ENCODE measurements around the gene INPP5E.

GRCh38 chr9:136470792-136471469, 31.3 kb upstream of the INPP5E start:
- TF ChIP-seq CTCF (tag by site-specific recombination; IDR thresholded peaks at IDR 0.05), result no peak
- no peak for TF ChIP-seq PATZ1 (tag by site-specific recombination; IDR thresholded peaks at IDR 0.05)
- no peak for TF ChIP-seq SETDB1 (IDR thresholded peaks at IDR 0.05; ENCODE audit: insufficient read length, low read length)
- TF ChIP-seq ZNF394 (tag by site-specific recombination; IDR thresholded peaks at IDR 0.05; ENCODE audit: borderline replicate concordance), result no peak
- no peak for TF ChIP-seq ZSCAN5A (tag by site-specific recombination; IDR thresholded peaks at IDR 0.05)
- no peak for TF ChIP-seq ZNF560 (tag by site-specific recombination; IDR thresholded peaks at IDR 0.05; ENCODE audit: borderline replicate concordance)
- no peak for TF ChIP-seq ZNF704 (tag by site-specific recombination; IDR thresholded peaks at IDR 0.05)
- TF ChIP-seq SCRT1 (tag by site-specific recombination; IDR thresholded peaks at IDR 0.05; ENCODE audit: borderline replicate concordance), result no peak
- no peak for TF ChIP-seq REST (tag by site-specific recombination; IDR thresholded peaks at IDR 0.05)
- TF ChIP-seq ZNF23 (tag by site-specific recombination; IDR thresholded peaks at IDR 0.05; ENCODE audit: borderline replicate concordance), result no peak
- no peak for TF ChIP-seq ZNF645 (tag by site-specific recombination; IDR thresholded peaks at IDR 0.05)
- TF ChIP-seq ZBTB7A (tag by site-specific recombination; IDR thresholded peaks at IDR 0.05; ENCODE audit: low read depth), result no peak
- TF ChIP-seq ZNF138 (tag by site-specific recombination; IDR thresholded peaks at IDR 0.05; ENCODE audit: borderline replicate concordance), result no peak
- TF ChIP-seq YY1 (tag by site-specific recombination; IDR thresholded peaks at IDR 0.05), result no peak

Data from HEK293 (cell line).